Panc1 (cell line): ENCODE results near the gene EXD1. TPM values are rescaled to one million over a fixed set of nuclear protein-coding genes. Genes with fewer than 3 reads are reported as not detected.

ENCODE experiments used
- ATAC-seq: fragments of 200-7000 bp; cut with Tn5 transposase; 2 replicates; pipeline ENCODE4 v1.9.1; 2020; ENCODE audit warnings: mild to moderate bottlenecking, moderate library complexity
- BruUV-seq: library from RNA; stranded (reverse); fragments of 400-500 nt; replicated peaks from 2 replicates; lab custom pipeline; 2021; lab: Mats Ljungman, UMichigan
- CTCF ChIA-PET: fragments of 300-600 bp; sonication (Branson Sonifier 250); formaldehyde crosslinking; loops from one replicate; lab custom pipeline; 2022; ENCODE audit warnings: antibody characterized with exemption; lab: Charles Lee
- POLR2A ChIA-PET: fragments of 300-600 bp; sonication (Branson Sonifier 250); formaldehyde crosslinking; loops from one replicate; lab custom pipeline; 2022; ENCODE audit warnings: antibody characterized with exemption; lab: Charles Lee
- DNase-seq: peaks from one replicate; pipeline ENCODE4 v3.0.0-alpha.2; 2010; ENCODE audit warnings: low read depth, low spot score
- H3K27ac ChIP-seq: 2 replicates; pipeline ENCODE4 v1.5.1; 2011; ENCODE audit warnings: mild to moderate bottlenecking, low read length, inconsistent platforms
- H3K27me3 ChIP-seq: fragments of 200-500 bp; sonication (Bioruptor generic); 2 replicates; pipeline ENCODE4 v1.6.0; 2014; ENCODE audit warnings: low read length, inconsistent platforms; ENCODE audit not compliant: control insufficient read depth, insufficient read depth
- H3K36me3 ChIP-seq: fragments of 200-500 bp; sonication (Bioruptor generic); 2 replicates; pipeline ENCODE4 v1.5.1; 2014; ENCODE audit warnings: inconsistent platforms, mild to moderate bottlenecking, low read length, moderate library complexity; ENCODE audit not compliant: control insufficient read depth, insufficient read depth
- H3K4me1 ChIP-seq: 2 replicates; pipeline ENCODE4 v1.5.1; 2011; ENCODE audit warnings: inconsistent platforms, mild to moderate bottlenecking, low read length, moderate library complexity; ENCODE audit not compliant: control insufficient read depth, insufficient read depth
- H3K4me3 ChIP-seq, 2 experiments: 2 replicates each; pipeline ENCODE4 v1.5.1; 2011 to 2012; ENCODE audit warnings: low read depth in 2 of 2, low read length in 2 of 2, mild to moderate bottlenecking in 2 of 2, inconsistent platforms in 1 of 2, moderate library complexity in 1 of 2
- H3K9me3 ChIP-seq: fragments of 200-500 bp; sonication (Bioruptor generic); 2 replicates; pipeline ENCODE4 v1.5.1; 2014; ENCODE audit warnings: low read depth, mild to moderate bottlenecking, inconsistent platforms, low read length, moderate library complexity; ENCODE audit not compliant: control insufficient read depth, insufficient read depth
- POLR2AphosphoS5 ChIP-seq: IDR thresholded peaks from 2 replicates; pipeline ENCODE4 v1.6.1; 2012; ENCODE audit warnings: mild to moderate bottlenecking, low read depth, low read length, moderate library complexity
- REST ChIP-seq, 2 experiments: IDR thresholded peaks; 2 replicates each; pipeline ENCODE4 v1.6.1; 2011 to 2012; ENCODE audit warnings: low read depth in 2 of 2, control low read depth in 1 of 2, low read length in 1 of 2, mild to moderate bottlenecking in 1 of 2, moderate library complexity in 1 of 2; ENCODE audit not compliant: insufficient read depth in 1 of 2
- SIN3A ChIP-seq: IDR thresholded peaks from 2 replicates; pipeline ENCODE4 v1.6.1; 2012; ENCODE audit warnings: low read depth, mild to moderate bottlenecking, low read length, moderate library complexity, borderline replicate concordance; ENCODE audit not compliant: insufficient read depth
- TCF7L2 ChIP-seq: IDR thresholded peaks from 2 replicates; pipeline ENCODE4 v1.6.1; 2011; ENCODE audit warnings: mild to moderate bottlenecking, low read depth, low read length, inconsistent platforms
- in situ Hi-C: cut with HindIII; loops from 2 replicates; pipeline ENCODE4 v1.10.0; 2016; ENCODE audit warnings: low sequenced_read_pairs, low pct_unique_long_range_greater_than_20kb
- intact Hi-C: fragments of 100-400 bp; cut with micrococcal nuclease; formaldehyde crosslinking; loops from one replicate; pipeline ENCODE4 v1.10.0; 2022; ENCODE audit not compliant: unreplicated experiment
- total RNA-seq: library from RNA; stranded (reverse); gene quantifications from one replicate; pipeline ENCODE4 v1.2.1, GENCODE V29; 2021; ENCODE audit not compliant: unreplicated experiment
- TF ChIP-seq, protein P1 (sequence below): fragments of 450-650 bp; IDR thresholded peaks from 2 replicates; pipeline ENCODE4 v1.5.1; 2017; ENCODE audit warnings: mild to moderate bottlenecking

The EXD1 gene
- total RNA-seq, 1 experiment from 2014 or later: 0.15 TPM

- H3K27ac ChIP-seq: no peak overlapping the region
- H3K9me3 ChIP-seq: no peaks in the 10 kb centered on the region
- intact Hi-C loops: loop anchor here (10.0 kb wide), 3 partner anchors 97 to 237 kb away; no protein-coding TSS in a partner anchor
- DNase-seq (no peak), ATAC-seq (no peak)
- in situ Hi-C loops: no loop called here
- no peaks in the 10 kb centered on the region for H3K36me3 ChIP-seq
- no peaks in the 10 kb centered on the region for H3K4me1 ChIP-seq
- no peak overlapping the region for H3K4me3 ChIP-seq
- no TSS peak for BruUV-seq
- POLR2A ChIA-PET: no interaction called here
- TF ChIP-seq SIN3A (no peak), POLR2AphosphoS5 (no peak), REST (IDR thresholded peaks at IDR 0.05; ENCODE audit: insufficient read depth in 1 of 2, low read depth in 2 of 2, low read length in 1 of 2) (no peak), TCF7L2 (no peak)
- TF ChIP-seq, protein P1, sequence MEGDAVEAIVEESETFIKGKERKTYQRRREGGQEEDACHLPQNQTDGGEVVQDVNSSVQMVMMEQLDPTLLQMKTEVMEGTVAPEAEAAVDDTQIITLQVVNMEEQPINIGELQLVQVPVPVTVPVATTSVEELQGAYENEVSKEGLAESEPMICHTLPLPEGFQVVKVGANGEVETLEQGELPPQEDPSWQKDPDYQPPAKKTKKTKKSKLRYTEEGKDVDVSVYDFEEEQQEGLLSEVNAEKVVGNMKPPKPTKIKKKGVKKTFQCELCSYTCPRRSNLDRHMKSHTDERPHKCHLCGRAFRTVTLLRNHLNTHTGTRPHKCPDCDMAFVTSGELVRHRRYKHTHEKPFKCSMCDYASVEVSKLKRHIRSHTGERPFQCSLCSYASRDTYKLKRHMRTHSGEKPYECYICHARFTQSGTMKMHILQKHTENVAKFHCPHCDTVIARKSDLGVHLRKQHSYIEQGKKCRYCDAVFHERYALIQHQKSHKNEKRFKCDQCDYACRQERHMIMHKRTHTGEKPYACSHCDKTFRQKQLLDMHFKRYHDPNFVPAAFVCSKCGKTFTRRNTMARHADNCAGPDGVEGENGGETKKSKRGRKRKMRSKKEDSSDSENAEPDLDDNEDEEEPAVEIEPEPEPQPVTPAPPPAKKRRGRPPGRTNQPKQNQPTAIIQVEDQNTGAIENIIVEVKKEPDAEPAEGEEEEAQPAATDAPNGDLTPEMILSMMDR: no peak
- H3K27me3 ChIP-seq: no peaks in the 10 kb centered on the region
- CTCF ChIA-PET: no interaction called here
Observed at GRCh38 chr15:41182266-41182665, 48.3 kb downstream of the EXD1 start.

DNA sequence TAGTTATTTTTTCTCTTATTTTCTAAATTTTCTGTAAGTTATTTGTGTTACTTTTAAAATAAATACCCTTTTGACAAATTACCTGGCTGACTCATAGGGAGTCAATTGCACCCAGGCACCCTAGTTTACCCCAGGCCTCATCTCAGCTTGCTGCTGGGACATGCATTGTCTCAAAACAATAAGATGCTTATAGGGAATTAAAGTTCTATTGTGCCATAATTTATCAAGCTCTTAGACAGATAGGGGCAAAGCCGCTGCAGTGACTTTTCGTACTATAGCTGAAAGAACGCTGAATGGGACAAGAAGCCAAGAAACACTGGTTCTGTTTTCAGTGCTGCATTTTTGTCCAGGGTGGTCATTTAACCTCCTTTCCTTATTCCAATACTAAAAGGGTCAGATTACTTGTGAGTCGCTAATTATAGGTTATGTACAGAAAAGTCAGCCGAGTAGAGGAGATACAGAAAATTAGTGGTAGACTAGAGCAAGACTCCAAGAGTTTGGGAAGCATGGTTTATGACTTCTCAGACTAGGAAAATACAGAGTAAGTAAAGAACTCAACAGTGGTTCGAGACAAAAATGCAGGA lies 50.3 kb downstream of the EXD1 start:
- intact Hi-C loops (loop anchor here (10.0 kb wide), 3 partner anchors 95 to 235 kb away; no protein-coding TSS in a partner anchor), in situ Hi-C loops (no loop called here)
- POLR2A ChIA-PET: no interaction called here
- CTCF ChIA-PET: no interaction called here
- TF ChIP-seq TCF7L2 (no peak), SIN3A (no peak)
- TF ChIP-seq, protein P1: no peak
- no TSS peak for BruUV-seq
- no peaks in the 10 kb centered on the region for H3K27me3 ChIP-seq
- DNase-seq (no peak), ATAC-seq (no peak)
- no peak overlapping the region for H3K27ac ChIP-seq
- H3K4me1 ChIP-seq: no peaks in the 10 kb centered on the region
- no peaks in the 10 kb centered on the region for H3K9me3 ChIP-seq
- no peak overlapping the region for H3K4me3 ChIP-seq
- no peaks in the 10 kb centered on the region for H3K36me3 ChIP-seq
